ENCODE data around the gene SRC.
"Not testable (repeated sequence)": the region's sequence is repeated elsewhere in the genome, so short reads cannot be mapped to it uniquely, and the experiment has no call there.

SRC gene

DNA sequence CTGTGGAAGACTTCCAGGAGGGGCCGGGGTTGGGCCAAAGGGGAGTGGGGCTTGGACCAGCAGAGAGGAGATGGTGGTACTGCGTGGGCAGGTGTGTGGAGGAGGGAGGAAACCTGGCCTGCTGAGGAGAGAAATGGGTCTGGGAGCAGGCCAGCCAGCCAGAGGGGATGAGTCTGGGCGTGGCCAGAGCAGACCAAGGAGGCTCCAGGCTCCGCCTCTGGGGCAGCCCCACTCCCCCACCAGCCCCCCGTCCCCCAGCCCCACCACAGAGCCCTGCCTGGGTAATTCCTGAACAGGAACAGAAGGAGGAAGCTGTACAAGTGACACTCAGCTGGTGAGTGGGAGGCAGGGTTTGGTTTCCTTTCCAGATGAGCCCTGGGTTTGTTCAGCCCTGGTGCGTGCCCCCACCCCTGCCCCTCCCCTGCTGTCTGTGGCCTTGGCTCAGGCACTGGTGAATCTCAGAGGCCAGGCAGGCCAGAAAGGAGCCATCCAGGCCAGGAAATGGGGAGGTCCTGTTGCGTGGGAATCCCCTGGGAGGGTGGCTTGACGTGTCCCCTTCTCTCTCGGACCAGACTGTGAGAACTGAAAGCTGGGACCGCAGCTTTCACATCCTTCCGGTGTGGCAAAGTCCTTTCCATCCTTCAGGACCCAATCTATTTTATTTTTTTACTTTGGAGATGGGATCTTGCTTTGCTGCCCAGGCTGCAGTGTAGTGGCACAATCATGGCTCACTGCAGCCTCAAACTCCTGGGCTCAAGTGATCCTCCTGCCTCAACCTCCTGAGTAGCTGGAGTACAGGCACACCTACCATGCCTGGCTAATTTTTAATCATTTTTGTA is 9.4 kb upstream of the SRC start:
- Histone ChIP-seq H3K9me3 (ENCODE audit: low read depth, low read length) (no peaks in the 10 kb centered on the region), H3K9ac (ENCODE audit: insufficient read length) (no peak overlapping the region), H3K4me3 (no peak overlapping the region), H3K27ac (no peak overlapping the region), H3K36me3 (ENCODE audit: insufficient read depth, low read length) (no peaks in the 10 kb centered on the region)
- DNase-seq (ENCODE audit: low read depth, low spot score) = no peak
- TF ChIP-seq FOXP2 (optimal IDR thresholded peaks at IDR 0.05; ENCODE audit: control extremely low read depth, extremely low read length, insufficient read depth) = no peak
- TF ChIP-seq POLR2AphosphoS5 (IDR thresholded peaks at IDR 0.05; ENCODE audit: borderline replicate concordance, low read depth, low read length) = no peak
- no peak for TF ChIP-seq EZH2 (IDR thresholded peaks at IDR 0.05)

DNA sequence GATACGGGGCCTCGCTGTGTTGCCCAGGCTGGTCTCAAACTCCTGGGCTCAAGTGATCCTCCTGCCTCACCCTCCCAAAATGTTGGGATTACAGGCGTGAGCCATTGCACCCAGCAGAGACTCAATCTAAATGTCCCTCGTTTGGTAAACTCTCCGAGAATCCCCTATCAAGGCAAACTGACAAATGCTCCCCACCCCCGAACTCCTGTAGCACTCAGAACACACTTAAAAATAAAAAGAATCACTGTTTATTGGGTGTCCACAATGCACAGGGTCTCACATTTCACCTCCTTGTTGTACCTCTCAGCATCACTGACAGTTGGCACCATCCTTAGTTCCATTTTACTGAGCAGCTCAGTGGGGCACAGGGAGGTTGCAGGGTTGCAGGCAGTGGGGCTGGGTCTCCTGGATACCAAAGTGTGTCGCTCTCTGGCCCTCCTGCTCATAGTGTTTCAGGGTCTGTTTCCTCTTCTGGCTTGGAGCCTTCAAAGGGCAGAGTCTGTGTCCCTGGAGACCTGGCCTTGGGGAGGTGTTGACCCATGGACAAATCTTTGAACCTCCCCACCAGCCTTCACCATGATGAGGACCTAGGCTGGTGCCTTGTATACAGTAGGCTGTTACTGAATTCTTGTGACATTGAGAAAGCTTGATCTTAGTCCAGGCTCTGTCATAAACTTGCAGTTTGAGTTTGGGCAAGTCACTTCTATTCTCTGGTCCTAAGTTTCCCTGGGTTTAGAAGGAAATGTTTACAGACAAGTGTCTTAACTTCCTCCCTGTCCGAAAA is 8.5 kb upstream of the SRC start:
- H3K9me3 ChIP-seq (ENCODE audit: low read depth, low read length) = no peaks in the 10 kb centered on the region
- H3K36me3 ChIP-seq (ENCODE audit: insufficient read depth, low read length) = no peaks in the 10 kb centered on the region
- no peak for DNase-seq (ENCODE audit: low read depth, low spot score)
- TF ChIP-seq EZH2 (IDR thresholded peaks at IDR 0.05) (no peak), FOXP2 (optimal IDR thresholded peaks at IDR 0.05; ENCODE audit: control extremely low read depth, extremely low read length, insufficient read depth) (no peak), POLR2AphosphoS5 (IDR thresholded peaks at IDR 0.05; ENCODE audit: borderline replicate concordance, low read depth, low read length) (no peak)
- no peak overlapping the region for H3K9ac ChIP-seq (ENCODE audit: insufficient read length)
- no peak overlapping the region for H3K27ac ChIP-seq
- H3K4me3 ChIP-seq = no peak overlapping the region

DNA sequence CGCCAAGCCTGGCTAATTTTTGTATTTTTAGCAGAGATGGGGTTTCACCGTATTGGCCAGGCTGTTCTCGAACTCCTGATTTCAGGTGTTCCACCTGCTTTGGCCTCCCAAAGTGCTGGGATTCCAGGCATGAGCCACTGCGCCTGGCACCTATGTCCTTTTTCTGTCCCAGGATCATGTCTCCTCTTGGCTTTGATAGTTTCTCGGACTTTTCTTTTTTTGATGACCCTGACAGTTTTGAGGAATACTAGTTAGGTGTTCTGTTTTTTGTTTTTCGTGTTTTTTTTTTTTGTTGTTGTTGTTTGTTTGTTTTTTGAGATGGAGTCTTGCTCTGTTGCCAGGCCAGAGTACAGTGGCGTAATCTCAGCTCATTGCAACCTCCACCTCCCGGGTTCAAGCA is 7.6 kb upstream of the SRC start:
- H3K4me3 ChIP-seq; H3K36me3 ChIP-seq (ENCODE audit: insufficient read depth, low read length); H3K9me3 ChIP-seq (ENCODE audit: low read depth, low read length); DNase-seq (ENCODE audit: low read depth, low spot score); H3K9ac ChIP-seq (ENCODE audit: insufficient read length); H3K27ac ChIP-seq: not testable (repeated sequence)

DNA sequence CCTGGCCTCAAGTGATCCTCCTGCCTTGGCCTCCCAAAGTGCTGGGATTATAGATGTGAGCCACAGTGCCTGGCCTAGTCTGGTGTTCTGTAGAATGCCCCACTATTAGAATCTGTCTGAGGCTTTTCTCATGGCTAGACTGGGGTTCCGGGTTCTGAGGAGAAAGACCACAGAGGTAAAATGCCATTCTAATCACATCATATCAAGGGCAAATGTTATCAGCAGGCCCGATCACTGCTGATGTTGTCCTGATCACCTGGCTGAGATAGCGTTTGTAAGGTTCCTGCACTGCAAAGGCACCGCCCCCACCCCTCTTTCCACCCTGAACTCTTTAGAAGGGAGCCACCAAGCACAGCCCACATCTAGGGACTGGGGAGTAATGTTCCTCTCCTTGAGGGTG is 6.7 kb upstream of the SRC start:
- H3K36me3 ChIP-seq (ENCODE audit: insufficient read depth, low read length) = no peaks in the 10 kb centered on the region
- no peaks in the 10 kb centered on the region for H3K9me3 ChIP-seq (ENCODE audit: low read depth, low read length)
- no peak overlapping the region for H3K9ac ChIP-seq (ENCODE audit: insufficient read length)
- no peak overlapping the region for H3K27ac ChIP-seq
- H3K4me3 ChIP-seq = no peak overlapping the region
- TF ChIP-seq FOXP2 (optimal IDR thresholded peaks at IDR 0.05; ENCODE audit: control extremely low read depth, extremely low read length, insufficient read depth) = no peak
- TF ChIP-seq POLR2AphosphoS5 (IDR thresholded peaks at IDR 0.05; ENCODE audit: borderline replicate concordance, low read depth, low read length) = no peak
- TF ChIP-seq EZH2 (IDR thresholded peaks at IDR 0.05) = no peak
- DNase-seq (ENCODE audit: low read depth, low spot score) = no peak

DNA sequence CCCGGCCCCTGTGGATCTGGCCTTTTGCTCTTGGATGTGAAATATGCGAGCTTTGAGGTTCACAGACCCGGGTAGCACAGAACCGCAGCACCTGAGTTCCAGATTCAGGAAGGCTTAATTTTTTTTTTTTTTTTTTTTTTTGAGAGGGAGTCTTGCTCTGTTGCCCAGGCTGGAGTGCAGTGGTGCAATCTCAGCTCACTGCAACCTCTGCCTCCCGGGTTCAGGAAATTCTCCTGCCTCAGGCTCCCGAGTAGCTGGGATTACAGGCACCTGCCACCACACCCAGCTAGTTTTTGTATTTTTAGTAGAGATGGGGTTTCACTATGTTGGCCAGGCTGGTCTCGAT is 6.2 kb upstream of the SRC start:
- not testable (repeated sequence) for H3K36me3 ChIP-seq (ENCODE audit: insufficient read depth, low read length); H3K9ac ChIP-seq (ENCODE audit: insufficient read length); DNase-seq (ENCODE audit: low read depth, low spot score); H3K4me3 ChIP-seq; H3K27ac ChIP-seq; H3K9me3 ChIP-seq (ENCODE audit: low read depth, low read length)

DNA sequence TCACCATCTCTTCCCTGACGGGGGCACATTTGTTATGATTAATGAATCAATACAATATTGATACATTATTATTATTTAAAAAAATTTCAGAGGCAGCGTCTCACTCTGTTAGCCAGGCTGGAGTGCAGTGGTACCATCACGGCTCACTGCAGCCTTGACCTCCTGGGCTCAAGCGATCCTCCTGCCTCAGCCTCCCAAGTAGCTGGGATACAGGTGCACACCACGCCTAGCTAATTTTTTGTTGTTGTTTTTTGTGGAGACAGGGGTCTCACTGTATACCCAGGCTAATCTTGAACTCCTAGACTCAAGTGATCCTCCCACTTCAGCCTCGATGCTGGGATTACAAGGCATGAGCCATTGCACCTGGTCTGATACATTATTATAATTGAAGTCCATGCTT is 4.9 kb upstream of the SRC start:
- Histone ChIP-seq H3K36me3 (ENCODE audit: insufficient read depth, low read length) (no peaks in the 10 kb centered on the region), H3K9me3 (ENCODE audit: low read depth, low read length) (no peaks in the 10 kb centered on the region), H3K9ac (ENCODE audit: insufficient read length) (no peak overlapping the region), H3K27ac (no peak overlapping the region), H3K4me3 (no peak overlapping the region)
- TF ChIP-seq POLR2AphosphoS5 (IDR thresholded peaks at IDR 0.05; ENCODE audit: borderline replicate concordance, low read depth, low read length) (no peak), FOXP2 (optimal IDR thresholded peaks at IDR 0.05; ENCODE audit: control extremely low read depth, extremely low read length, insufficient read depth) (no peak), EZH2 (IDR thresholded peaks at IDR 0.05) (no peak)
- DNase-seq (ENCODE audit: low read depth, low spot score) = no peak

DNA sequence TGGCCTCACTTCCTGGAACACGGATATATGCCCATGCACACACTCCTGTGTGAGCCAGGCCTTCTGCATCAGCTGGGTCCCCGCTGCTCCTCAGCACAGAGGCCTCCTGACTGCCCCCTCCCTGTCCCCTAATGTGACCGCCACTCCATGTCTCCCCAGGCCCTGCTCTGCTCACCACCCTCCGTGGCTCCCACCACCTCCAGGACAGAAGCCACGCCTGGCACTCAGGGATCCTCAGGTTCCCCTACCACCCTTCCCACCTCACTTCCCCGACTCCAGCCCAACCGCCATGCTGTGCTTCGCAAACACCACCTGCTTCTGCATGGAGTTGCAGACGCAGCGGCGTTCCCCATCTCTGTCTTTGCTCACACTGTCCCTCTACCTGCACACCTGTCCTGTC is 4.3 kb upstream of the SRC start:
- Histone ChIP-seq H3K9me3 (ENCODE audit: low read depth, low read length) (no peaks in the 10 kb centered on the region), H3K36me3 (ENCODE audit: insufficient read depth, low read length) (no peaks in the 10 kb centered on the region), H3K9ac (ENCODE audit: insufficient read length) (no peak overlapping the region), H3K4me3 (no peak overlapping the region), H3K27ac (no peak overlapping the region)
- no peak for TF ChIP-seq FOXP2 (optimal IDR thresholded peaks at IDR 0.05; ENCODE audit: control extremely low read depth, extremely low read length, insufficient read depth)
- no peak for TF ChIP-seq POLR2AphosphoS5 (IDR thresholded peaks at IDR 0.05; ENCODE audit: borderline replicate concordance, low read depth, low read length)
- no peak for TF ChIP-seq EZH2 (IDR thresholded peaks at IDR 0.05)
- no peak for DNase-seq (ENCODE audit: low read depth, low spot score)

DNA sequence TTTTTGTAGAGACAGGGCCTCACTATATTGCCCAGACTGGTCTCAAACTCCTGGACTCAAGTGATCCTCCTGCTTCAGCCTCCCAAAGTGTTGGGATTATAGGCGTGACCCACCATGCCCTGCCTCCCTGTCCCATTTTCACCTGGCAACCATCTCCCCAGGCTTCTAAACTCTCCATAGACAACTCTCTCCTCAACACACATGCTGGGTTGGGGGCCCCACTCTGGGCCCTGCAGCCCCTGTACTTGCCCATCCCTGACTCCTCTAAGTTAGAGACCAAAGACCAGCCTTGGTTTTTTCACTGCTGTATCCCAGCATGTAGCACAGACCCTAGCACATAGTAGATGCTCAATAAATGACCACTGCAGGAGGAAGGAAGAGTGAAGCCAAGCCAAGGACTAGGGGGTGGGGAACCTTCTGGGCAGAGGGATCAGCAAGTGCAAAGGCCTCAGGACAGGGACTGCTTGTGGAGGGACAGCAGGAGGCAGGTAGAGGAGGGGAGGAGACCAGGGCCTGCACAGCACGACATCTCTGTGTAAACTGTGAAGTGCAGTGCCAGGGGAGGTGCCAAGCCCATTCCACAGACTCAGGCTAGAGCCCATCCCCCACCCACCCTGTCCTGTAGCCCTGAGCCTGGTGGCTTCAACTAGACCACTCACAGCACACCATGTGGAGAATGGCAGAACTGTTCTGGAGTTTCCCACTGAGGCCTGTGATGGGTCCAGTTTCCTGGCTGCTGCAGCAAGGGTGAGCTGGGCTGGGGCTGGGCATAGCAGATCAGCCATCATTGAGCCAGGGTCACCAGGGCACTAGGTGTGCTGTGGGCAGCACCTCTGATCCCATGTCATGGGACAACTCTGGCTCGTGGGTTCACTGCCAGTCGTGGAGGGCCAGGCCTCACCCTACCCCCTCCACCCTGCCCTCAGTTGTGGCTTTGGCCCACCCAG is 3.4 kb upstream of the SRC start:
- DNase-seq (ENCODE audit: low read depth, low spot score) = no peak
- no peak for TF ChIP-seq POLR2AphosphoS5 (IDR thresholded peaks at IDR 0.05; ENCODE audit: borderline replicate concordance, low read depth, low read length)
- no peak overlapping the region for H3K4me3 ChIP-seq
- no peaks in the 10 kb centered on the region for H3K36me3 ChIP-seq (ENCODE audit: insufficient read depth, low read length)
- H3K27ac ChIP-seq = no peak overlapping the region
- no peak overlapping the region for H3K9ac ChIP-seq (ENCODE audit: insufficient read length)
- H3K9me3 ChIP-seq (ENCODE audit: low read depth, low read length) = no peaks in the 10 kb centered on the region
